Brain microvascular endothelial cell (primary cell): Measurements from ENCODE around the gene DNLZ.
"Not testable (repeated sequence)": the region's sequence is repeated elsewhere in the genome, so short reads cannot be mapped to it uniquely, and the experiment has no call there.

Source experiments
- DNase-seq: peaks from one replicate; pipeline ENCODE4 v3.0.0-alpha.2; 2020
- H3K27ac ChIP-seq: fragments of 250-450 bp; sonication (Bioruptor Pico); 2 replicates; pipeline ENCODE4 v1.5.1; 2020; ENCODE audit warnings: mild to moderate bottlenecking, moderate library complexity
- H3K27me3 ChIP-seq: fragments of 250-450 bp; sonication (Bioruptor Pico); replicated peaks from 2 replicates; pipeline ENCODE4 v1.5.1; 2020; ENCODE audit warnings: mild to moderate bottlenecking
- H3K36me3 ChIP-seq: fragments of 250-450 bp; sonication (Bioruptor Pico); replicated peaks from 2 replicates; pipeline ENCODE4 v1.5.1; 2020; ENCODE audit warnings: mild to moderate bottlenecking
- H3K4me3 ChIP-seq: 2 replicates; pipeline ENCODE4 v1.5.1; 2011; ENCODE audit warnings: low read depth, mild to moderate bottlenecking, control low read depth, low read length, moderate library complexity
- in situ Hi-C: cut with HindIII; loops from 2 replicates; pipeline ENCODE4 v1.10.0; 2017; ENCODE audit warnings: low sequenced_read_pairs, low pct_ligation_motif_present
- TF ChIP-seq, protein P1 (sequence below): IDR thresholded peaks from 2 replicates; pipeline ENCODE4 v1.5.1; 2011; ENCODE audit warnings: low read depth, mild to moderate bottlenecking, moderate library complexity, low read length, control low read depth, inconsistent platforms; ENCODE audit errors: missing control alignments

The DNLZ gene

GRCh38 chr9:136322756-136323330 lies 40.7 kb downstream of the DNLZ start:
- in situ Hi-C loops, result no loop called here
- no peak overlapping the region for H3K27ac ChIP-seq
- H3K4me3 ChIP-seq, result no peak overlapping the region
- TF ChIP-seq, protein P1, sequence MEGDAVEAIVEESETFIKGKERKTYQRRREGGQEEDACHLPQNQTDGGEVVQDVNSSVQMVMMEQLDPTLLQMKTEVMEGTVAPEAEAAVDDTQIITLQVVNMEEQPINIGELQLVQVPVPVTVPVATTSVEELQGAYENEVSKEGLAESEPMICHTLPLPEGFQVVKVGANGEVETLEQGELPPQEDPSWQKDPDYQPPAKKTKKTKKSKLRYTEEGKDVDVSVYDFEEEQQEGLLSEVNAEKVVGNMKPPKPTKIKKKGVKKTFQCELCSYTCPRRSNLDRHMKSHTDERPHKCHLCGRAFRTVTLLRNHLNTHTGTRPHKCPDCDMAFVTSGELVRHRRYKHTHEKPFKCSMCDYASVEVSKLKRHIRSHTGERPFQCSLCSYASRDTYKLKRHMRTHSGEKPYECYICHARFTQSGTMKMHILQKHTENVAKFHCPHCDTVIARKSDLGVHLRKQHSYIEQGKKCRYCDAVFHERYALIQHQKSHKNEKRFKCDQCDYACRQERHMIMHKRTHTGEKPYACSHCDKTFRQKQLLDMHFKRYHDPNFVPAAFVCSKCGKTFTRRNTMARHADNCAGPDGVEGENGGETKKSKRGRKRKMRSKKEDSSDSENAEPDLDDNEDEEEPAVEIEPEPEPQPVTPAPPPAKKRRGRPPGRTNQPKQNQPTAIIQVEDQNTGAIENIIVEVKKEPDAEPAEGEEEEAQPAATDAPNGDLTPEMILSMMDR, result no peak
- no peak for DNase-seq
- no peaks in the 10 kb centered on the region for H3K27me3 ChIP-seq
- H3K36me3 ChIP-seq, result no peaks in the 10 kb centered on the region

DNA sequence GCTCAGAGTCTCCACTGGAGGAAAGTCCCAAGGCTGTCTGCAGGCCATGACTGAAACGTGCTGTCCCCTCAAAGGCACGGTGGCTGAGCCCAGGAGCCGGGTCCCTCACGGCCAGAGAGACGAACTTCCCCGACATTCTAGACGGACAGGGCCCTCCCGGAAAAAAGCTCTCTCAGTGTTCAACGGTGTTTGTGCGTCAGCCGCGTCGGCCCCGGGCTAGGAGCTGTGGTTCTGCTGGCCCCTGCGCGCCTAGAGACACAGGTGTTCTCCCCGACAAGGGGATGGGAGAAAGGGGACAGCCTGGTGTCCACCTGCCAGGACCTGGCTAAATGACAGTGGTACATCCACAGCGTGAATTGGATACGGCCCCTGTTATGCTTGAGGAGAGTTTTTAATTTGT lies 42.0 kb downstream of the DNLZ start:
- no peaks in the 10 kb centered on the region for H3K27me3 ChIP-seq
- in situ Hi-C loops, result no loop called here
- TF ChIP-seq, protein P1, result no peak
- H3K27ac ChIP-seq, result no peak overlapping the region
- H3K36me3 ChIP-seq, result no peaks in the 10 kb centered on the region
- DNase-seq, result no peak
- no peak overlapping the region for H3K4me3 ChIP-seq

DNA sequence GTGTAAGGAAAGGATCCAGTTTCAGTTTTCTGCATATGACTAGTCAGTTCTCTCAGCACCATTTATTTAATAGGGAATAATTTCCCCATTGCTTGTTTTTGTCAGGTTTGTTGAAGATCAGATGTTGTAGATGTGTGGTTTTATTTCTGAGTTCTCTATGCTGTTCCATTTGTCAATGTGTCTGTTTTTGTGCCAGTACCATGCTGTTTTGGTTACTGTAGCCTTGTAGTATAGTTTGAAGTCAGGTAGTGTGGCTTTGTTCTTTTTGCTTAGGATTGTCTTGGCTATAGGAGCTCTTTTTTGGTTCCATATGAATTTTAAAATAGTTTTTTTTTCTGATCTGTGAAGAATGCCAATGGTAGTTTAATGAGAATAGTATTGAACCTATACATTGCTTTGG lies 42.6 kb downstream of the DNLZ start:
- H3K27me3 ChIP-seq, H3K4me3 ChIP-seq, H3K36me3 ChIP-seq, DNase-seq, H3K27ac ChIP-seq, in situ Hi-C loops: not testable (repeated sequence)

DNA sequence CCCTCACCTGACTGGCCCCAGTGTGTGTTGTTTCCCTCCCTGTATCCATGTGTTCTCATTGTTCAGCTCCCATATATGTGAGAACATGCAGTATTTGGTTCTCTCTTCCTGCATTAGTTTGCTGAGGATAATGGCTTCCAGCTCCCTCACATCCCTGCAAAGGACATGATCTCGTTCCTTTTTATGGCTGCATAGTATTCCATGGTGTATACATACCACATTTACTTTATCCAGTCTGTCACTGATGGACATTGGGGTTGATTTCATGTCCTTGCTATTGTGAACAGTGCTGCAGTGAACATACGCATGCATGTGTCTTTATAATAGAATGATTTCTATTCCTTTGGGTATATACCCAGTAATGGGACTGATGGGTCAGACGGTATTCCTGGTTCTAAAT lies 43.6 kb downstream of the DNLZ start:
- H3K4me3 ChIP-seq, H3K27ac ChIP-seq, H3K36me3 ChIP-seq, in situ Hi-C loops, DNase-seq, H3K27me3 ChIP-seq: not testable (repeated sequence)

DNA sequence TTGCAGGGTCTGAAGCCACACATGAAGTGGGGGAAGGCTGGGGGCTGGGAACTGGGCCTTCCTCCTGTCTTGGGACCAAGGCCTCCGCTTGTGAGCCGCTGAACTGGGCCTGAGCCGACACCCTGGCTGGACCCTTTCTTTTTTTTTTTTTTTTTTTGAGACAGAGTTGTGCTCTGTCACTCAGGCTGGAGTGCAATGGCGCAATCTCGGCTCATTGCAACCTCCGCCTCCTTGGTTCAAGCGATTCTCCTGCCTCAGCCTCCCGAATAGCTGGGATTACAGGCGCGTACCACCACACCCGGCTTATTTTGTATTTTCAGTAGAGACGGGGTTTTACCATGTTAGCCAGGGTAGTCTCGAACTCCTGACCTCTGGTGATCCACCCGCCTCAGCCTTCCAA lies 44.3 kb downstream of the DNLZ start:
- H3K27ac ChIP-seq, DNase-seq, H3K27me3 ChIP-seq, H3K4me3 ChIP-seq, in situ Hi-C loops, H3K36me3 ChIP-seq: not testable (repeated sequence)

DNA sequence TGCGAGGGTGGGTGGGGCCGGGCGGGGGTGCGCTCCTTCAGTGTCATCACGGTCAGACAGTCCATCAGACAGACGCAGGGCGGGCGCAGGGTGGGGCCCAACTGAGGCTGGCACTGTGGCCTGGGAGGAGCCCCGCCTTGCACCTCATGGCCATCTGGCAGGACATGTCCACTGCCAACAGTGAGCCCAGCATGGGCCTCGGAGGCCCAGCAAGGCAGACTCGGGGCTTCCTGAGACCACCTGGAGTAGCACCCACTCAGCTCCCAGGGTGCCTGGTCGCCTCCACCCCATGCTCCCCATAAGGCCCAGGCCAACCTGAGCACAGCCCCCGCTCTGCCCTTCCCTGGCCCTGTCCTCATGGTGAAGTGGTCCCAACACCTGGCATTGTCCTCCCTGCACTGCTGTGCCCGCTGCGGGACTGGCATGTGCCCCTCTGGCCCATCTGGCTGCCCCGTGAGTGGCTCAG lies 44.7 kb downstream of the DNLZ start:
- Histone ChIP-seq H3K27ac (no peak overlapping the region), H3K27me3 (no peaks in the 10 kb centered on the region), H3K4me3 (no peak overlapping the region), H3K36me3 (no peaks in the 10 kb centered on the region)
- TF ChIP-seq, protein P1, result no peak
- in situ Hi-C loops, result no loop called here
- no peak for DNase-seq

DNA sequence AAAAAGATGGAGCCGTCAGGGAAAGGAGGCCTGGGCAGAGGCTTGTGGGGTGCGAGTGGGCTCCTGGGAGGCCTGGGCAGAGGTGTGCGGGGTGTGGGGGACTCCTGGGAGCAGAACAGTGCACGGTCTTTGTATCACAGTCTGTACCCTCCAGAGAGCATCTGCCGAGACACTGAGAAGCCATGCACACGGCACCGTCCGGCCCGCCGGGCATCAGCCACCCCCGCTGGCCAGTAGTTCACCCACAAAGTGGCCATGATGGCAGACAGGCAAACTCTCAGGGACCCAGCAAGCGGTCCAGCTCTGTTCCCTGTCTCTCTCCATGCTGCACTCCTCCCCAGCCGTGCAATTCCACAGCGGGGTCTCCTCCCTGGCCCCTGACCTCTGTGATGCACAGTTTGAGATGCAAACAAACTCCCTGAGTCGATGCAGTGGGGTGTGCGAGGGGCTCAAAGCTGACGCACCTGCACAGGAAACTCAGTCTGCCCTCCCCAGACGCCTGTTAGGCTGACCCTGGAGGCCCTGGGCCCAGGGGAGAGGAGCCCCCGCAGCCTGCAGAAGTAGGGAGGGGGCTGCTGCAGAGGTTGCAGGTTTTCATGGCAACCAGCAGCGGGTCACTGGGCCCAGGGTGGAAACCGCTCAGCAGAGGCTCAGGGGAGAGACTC lies 45.3 kb downstream of the DNLZ start:
- H3K27me3 ChIP-seq, result no peaks in the 10 kb centered on the region
- no peak overlapping the region for H3K27ac ChIP-seq
- TF ChIP-seq, protein P1, result no peak
- H3K36me3 ChIP-seq, result no peaks in the 10 kb centered on the region
- in situ Hi-C loops, result no loop called here
- DNase-seq, result no peak
- H3K4me3 ChIP-seq, result no peak overlapping the region
